Spleen (tissue), 11 donors: ENCODE results near the gene KCNT1. TPM values are rescaled to one million over a fixed set of nuclear protein-coding genes. Genes with fewer than 3 reads are reported as not detected.

Source experiments
- DNase-seq: peaks from one replicate; pipeline ENCODE4 v3.0.0-alpha.2; 2020
- H3K27ac ChIP-seq, 8 donors: fragments of 200-600 bp; sonication (generic) in 7 of 8; 1 replicate in 4 of 8; 2 replicates in 4 of 8; pipeline versions ENCODE4 v1.5.0 to v1.8.0; 2016 to 2021; ENCODE audit warnings: inconsistent platforms in 4 of 8, mild to moderate bottlenecking in 4 of 8, moderate library complexity in 1 of 8
- H3K27me3 ChIP-seq, 7 donors: fragments of 200-600 bp; sonication (generic) in 6 of 7; replicated peaks in 1 of 7; 1 replicate in 4 of 7; 2 replicates in 3 of 7; pipeline versions ENCODE4 v1.5.0 to v1.8.0; 2016 to 2021; ENCODE audit warnings: inconsistent platforms in 3 of 7, mild to moderate bottlenecking in 1 of 7
- H3K36me3 ChIP-seq, 6 donors: fragments of 200-600 bp; sonication (generic) in 5 of 6; 1 replicate in 4 of 6; 2 replicates in 2 of 6; pipeline versions ENCODE4 v1.5.0 to v1.8.0; 2016 to 2021; ENCODE audit warnings: inconsistent platforms in 2 of 6
- H3K4me1 ChIP-seq, 6 donors: fragments of 200-600 bp; sonication (generic) in 5 of 6; 1 replicate in 3 of 6; 2 replicates in 3 of 6; pipeline versions ENCODE4 v1.5.0 to v1.8.0; 2016 to 2021; ENCODE audit warnings: inconsistent platforms in 3 of 6
- H3K4me3 ChIP-seq, 8 donors: fragments of 200-600 bp; sonication (generic) in 7 of 8; 1 replicate in 4 of 8; 2 replicates in 4 of 8; pipeline versions ENCODE4 v1.5.0 to v1.8.0; 2016 to 2021; ENCODE audit warnings: inconsistent platforms in 4 of 8, mild to moderate bottlenecking in 4 of 8, moderate library complexity in 2 of 8
- H3K9me3 ChIP-seq, 8 donors: fragments of 200-600 bp; sonication (generic) in 7 of 8; 1 replicate in 4 of 8; 2 replicates in 4 of 8; pipeline versions ENCODE4 v1.5.0 to v1.8.0; 2016 to 2021; ENCODE audit warnings: inconsistent platforms in 4 of 8
- POLR2A ChIP-seq, 3 donors: fragments of 450-650 bp; IDR thresholded peaks; one replicate each; pipeline ENCODE4 v1.5.1; 2017; ENCODE audit warnings: antibody characterized with exemption in 3 of 3, mild to moderate bottlenecking in 1 of 3
- POLR2AphosphoS5 ChIP-seq, 3 donors: sonication (generic); formaldehyde crosslinking; IDR thresholded peaks; one replicate each; pipeline ENCODE4 v1.5.1; 2017; ENCODE audit warnings: antibody characterized with exemption in 3 of 3
- WGBS, 5 donors: extraction: QIAGEN DNeasy Blood & Tissue Kit in 3 of 5; methylation state at CpG; one replicate each; pipeline versions ENCODE4 v1.1.5 to v1.1.7; 2013 to 2018; 5-methylcytosine and 5-hydroxymethylcytosine counted together
- intact Hi-C: fragments of 100-400 bp; cut with DNase I; formaldehyde crosslinking; loops from one replicate; pipeline ENCODE4 v1.15.0; 2023; ENCODE audit warnings: low total_unique reads
- polyA plus RNA-seq, 3 donors: library from polyadenylated mRNA; stranded (reverse); fragments of 200-250 nt; gene quantifications; one replicate each; pipeline ENCODE4 v1.2.1, GENCODE V29; 2013
- total RNA-seq, 7 donors: library from RNA; depleted of rRNA in 3 of 7; stranded (reverse); fragments of >200 nt in 3 of 7; fragmentation: NEBNext Ultra II Directional in 4 of 7; extraction: Animal tissue kit (Norgen Biotek cat#: 25700) in 4 of 7; gene quantifications; one replicate each; pipeline versions ENCODE4 v1.1.0 to v1.2.1, GENCODE V29; 2016 to 2021
- TF ChIP-seq, protein P1 (sequence below), 11 experiments: fragments of 200-600 bp in 7 of 11; fragments of 450-650 bp in 4 of 11; sonication (generic) in 4 of 11; IDR thresholded peaks in 8 of 11; conservative IDR thresholded peaks in 3 of 11; 1 replicate in 7 of 11; 2 replicates in 4 of 11; pipeline versions ENCODE4 v1.4.0 to v1.8.0; 2016 to 2021; ENCODE audit warnings: antibody characterized with exemption in 11 of 11, inconsistent platforms in 4 of 11, mild to moderate bottlenecking in 1 of 11
- donor health status: healthy with polysubstance abuse.
- donor health status: DM: no; HTN: no; CAD: no; lungs with moderate emphysema.
- donor health status: DM: no; HTN: no; CAD: no.
- donor health status: Bipolar disorder and iron deficiency.
- donor health status: healthy.
- donor health status: DM: no; HTN: no; CAD: no.
- donor health status: DM: yes; HTN: yes; CAD: no.

Gene KCNT1
- total and polyA plus RNA-seq, 10 donors, result 1.0 to 41.5 (median 19.8) TPM

DNA sequence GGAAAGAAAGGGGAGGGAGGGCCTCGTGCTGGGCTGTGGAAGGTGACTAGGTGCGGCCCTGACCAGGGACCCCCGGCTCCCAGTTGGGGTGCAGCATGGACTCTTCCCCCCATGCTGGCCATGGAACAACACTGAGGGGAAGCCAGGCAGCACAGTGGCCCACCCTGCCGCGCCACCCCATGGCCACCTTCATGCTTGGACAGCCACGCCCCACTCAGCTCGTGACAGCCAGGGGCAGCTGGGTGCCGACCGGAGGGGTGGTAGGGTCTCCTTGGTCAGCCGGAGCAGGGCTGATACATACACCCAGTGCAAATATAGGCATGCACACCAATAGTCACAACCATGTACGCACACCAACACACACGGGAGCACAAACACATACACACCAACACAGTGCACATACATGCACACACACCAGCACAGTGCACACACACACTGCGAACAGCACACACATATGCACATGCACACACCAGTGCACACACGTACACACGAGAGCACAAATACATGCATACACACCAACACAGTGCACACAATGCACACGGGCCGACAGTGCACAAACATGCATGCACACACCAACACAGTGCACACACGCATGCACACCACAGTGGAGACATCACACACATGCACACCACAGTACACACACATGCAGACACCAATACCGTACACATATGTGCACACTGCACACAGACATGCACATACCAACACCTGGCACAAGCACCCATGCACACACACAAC lies 11.0 kb upstream of the KCNT1 start:
- H3K4me3 ChIP-seq, result no peak overlapping the region
- H3K9me3 ChIP-seq, result no peaks in the 10 kb centered on the region
- H3K36me3 ChIP-seq, result no peaks in the 10 kb centered on the region
- intact Hi-C loops, result no loop called here
- peaks cover 0 to 73% (median 0%) of the 10 kb centered on the region in 7 donors for H3K27me3 ChIP-seq
- DNase-seq, result no peak
- 76 to 95% (median 91%) methylated on average over 9 to 19 of the region's 19 CpGs for WGBS, 5 donors
- H3K4me1 ChIP-seq, result no peaks in the 10 kb centered on the region
- TF ChIP-seq POLR2AphosphoS5 (IDR thresholded peaks at IDR 0.05) (no peak), POLR2A (IDR thresholded peaks at IDR 0.05) (no peak)
- no peak overlapping the region for H3K27ac ChIP-seq

DNA sequence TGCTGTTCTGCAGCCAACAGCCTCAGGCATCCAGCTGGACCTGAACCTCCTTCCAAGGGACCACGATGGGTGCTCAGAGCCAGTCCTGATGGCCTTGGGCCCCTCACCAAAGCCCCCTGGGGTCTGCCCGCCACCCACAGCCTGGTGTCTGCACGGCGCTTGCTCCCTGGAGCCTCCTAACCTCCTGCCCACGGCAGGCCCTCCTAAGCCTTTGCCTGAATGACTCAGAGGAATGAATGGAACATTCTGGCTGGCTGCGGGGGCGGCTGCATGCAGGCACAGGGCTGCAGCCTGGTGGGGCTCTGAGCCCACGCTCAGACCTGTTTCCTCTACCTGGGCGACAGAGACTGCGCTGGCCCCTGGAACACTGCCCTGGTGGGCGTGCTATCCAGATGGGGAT lies 9.6 kb upstream of the KCNT1 start:
- no peaks in the 10 kb centered on the region for H3K36me3 ChIP-seq
- H3K4me1 ChIP-seq, result no peaks in the 10 kb centered on the region
- TF ChIP-seq POLR2A (IDR thresholded peaks at IDR 0.05) (no peak), POLR2AphosphoS5 (IDR thresholded peaks at IDR 0.05) (no peak)
- TF ChIP-seq, protein P1, sequence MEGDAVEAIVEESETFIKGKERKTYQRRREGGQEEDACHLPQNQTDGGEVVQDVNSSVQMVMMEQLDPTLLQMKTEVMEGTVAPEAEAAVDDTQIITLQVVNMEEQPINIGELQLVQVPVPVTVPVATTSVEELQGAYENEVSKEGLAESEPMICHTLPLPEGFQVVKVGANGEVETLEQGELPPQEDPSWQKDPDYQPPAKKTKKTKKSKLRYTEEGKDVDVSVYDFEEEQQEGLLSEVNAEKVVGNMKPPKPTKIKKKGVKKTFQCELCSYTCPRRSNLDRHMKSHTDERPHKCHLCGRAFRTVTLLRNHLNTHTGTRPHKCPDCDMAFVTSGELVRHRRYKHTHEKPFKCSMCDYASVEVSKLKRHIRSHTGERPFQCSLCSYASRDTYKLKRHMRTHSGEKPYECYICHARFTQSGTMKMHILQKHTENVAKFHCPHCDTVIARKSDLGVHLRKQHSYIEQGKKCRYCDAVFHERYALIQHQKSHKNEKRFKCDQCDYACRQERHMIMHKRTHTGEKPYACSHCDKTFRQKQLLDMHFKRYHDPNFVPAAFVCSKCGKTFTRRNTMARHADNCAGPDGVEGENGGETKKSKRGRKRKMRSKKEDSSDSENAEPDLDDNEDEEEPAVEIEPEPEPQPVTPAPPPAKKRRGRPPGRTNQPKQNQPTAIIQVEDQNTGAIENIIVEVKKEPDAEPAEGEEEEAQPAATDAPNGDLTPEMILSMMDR (IDR thresholded peaks at IDR 0.05 in 8 of 11, conservative IDR thresholded peaks at IDR 0.05 in 3 of 11), result no peak
- no peak for DNase-seq
- H3K27me3 ChIP-seq, result peaks cover 0 to 63% (median 0%) of the 10 kb centered on the region in 7 donors
- WGBS, 5 donors, result 78 to 84% (median 82%) methylated on average over 7 to 11 of the region's 11 CpGs; no CpG with 5 or more reads in 1 of the 5 donors
- no peaks in the 10 kb centered on the region for H3K9me3 ChIP-seq
- H3K27ac ChIP-seq, result no peak overlapping the region
- H3K4me3 ChIP-seq, result no peak overlapping the region
- intact Hi-C loops, result no loop called here

DNA sequence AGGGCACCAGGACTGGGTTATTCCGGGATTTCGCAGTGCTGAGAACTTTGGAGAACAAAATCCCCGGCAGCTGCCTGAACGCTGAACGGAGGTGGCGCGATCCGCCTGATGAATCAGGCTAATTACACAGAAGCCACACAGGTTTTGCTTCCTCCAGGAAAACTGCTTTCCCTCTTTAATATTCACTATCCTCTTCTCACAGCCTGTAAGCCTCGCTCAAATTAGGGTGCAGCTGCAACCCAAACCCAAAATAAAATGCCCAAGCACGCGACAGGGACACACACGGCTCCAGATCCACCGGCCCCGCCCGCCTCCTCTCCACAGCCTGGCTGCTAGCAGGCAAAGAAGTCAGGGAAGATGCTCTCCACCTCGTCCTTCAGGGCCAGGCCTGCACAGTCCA lies 8.7 kb upstream of the KCNT1 start:
- H3K27me3 ChIP-seq, result peaks cover 0 to 54% (median 0%) of the 10 kb centered on the region in 7 donors
- no peaks in the 10 kb centered on the region for H3K9me3 ChIP-seq
- H3K27ac ChIP-seq, result no peak overlapping the region
- no peaks in the 10 kb centered on the region for H3K4me1 ChIP-seq
- H3K4me3 ChIP-seq, result no peak overlapping the region
- 79 to 84% (median 80%) methylated on average over 16 of the region's 16 CpGs for WGBS, 5 donors
- TF ChIP-seq, protein P1 (IDR thresholded peaks at IDR 0.05 in 8 of 11, conservative IDR thresholded peaks at IDR 0.05 in 3 of 11), result no peak
- TF ChIP-seq POLR2A (IDR thresholded peaks at IDR 0.05) (no peak), POLR2AphosphoS5 (IDR thresholded peaks at IDR 0.05) (no peak)
- H3K36me3 ChIP-seq, result no peaks in the 10 kb centered on the region
- intact Hi-C loops, result no loop called here
- DNase-seq, result no peak

DNA sequence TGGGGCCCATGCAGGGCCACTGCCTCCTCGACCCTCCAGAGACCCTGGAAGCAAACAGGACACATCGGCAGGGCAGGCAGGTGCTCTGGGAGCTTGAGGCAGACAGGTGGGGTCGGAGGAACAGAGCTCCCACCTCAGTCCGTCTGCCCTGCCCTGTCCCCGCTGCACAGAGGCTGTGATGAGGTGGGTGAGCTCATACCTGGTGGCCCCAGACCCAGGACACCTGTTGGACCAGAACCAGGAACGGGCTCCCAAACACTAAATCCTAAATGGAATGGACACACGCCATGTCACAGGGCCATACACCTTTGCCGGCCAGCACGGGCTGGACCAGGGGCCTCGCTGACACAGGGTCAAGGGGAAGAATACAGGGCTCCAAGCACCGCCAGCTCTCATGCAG lies 8.2 kb upstream of the KCNT1 start:
- no peaks in the 10 kb centered on the region for H3K9me3 ChIP-seq
- no peaks in the 10 kb centered on the region for H3K36me3 ChIP-seq
- intact Hi-C loops, result no loop called here
- H3K27ac ChIP-seq, result no peak overlapping the region
- H3K27me3 ChIP-seq, result peaks cover 0 to 54% (median 0%) of the 10 kb centered on the region in 7 donors
- TF ChIP-seq POLR2A (IDR thresholded peaks at IDR 0.05) (no peak), POLR2AphosphoS5 (IDR thresholded peaks at IDR 0.05) (no peak)
- TF ChIP-seq, protein P1 (IDR thresholded peaks at IDR 0.05 in 8 of 11, conservative IDR thresholded peaks at IDR 0.05 in 3 of 11), result no peak
- WGBS, 5 donors, result 78 to 94% (median 89%) methylated on average over 3 to 11 of the region's 11 CpGs
- no peak overlapping the region for H3K4me3 ChIP-seq
- DNase-seq, result no peak
- H3K4me1 ChIP-seq, result no peaks in the 10 kb centered on the region
